Coronary artery (tissue), 2 donors: Measurements from ENCODE around the gene CFAP61.

Experiments used
- DNase-seq: peaks from one replicate; pipeline ENCODE4 v3.0.0-alpha.2; 2017; ENCODE audit warnings: low spot score
- H3K27ac ChIP-seq, 2 donors: fragments of 200-600 bp; sonication (generic); one replicate each; pipeline ENCODE4 v1.5.1; 2016 to 2019
- H3K4me3 ChIP-seq: fragments of 200-600 bp; sonication (generic); 2 replicates; pipeline ENCODE4 v1.5.1; 2016; ENCODE audit warnings: mild to moderate bottlenecking, moderate library complexity
- CTCF ChIP-seq: fragments of 200-600 bp; sonication (generic); IDR thresholded peaks from one replicate; pipeline ENCODE4 v1.5.1; 2019; ENCODE audit warnings: antibody characterized with exemption

The CFAP61 gene

GRCh38 chr20:20063941-20064702, 11.8 kb downstream of the CFAP61 start:
- no peak for DNase-seq
- no peak for TF ChIP-seq CTCF
- Histone ChIP-seq H3K27ac (no peak overlapping the region), H3K4me3 (no peak overlapping the region)

GRCh38 chr20:20065361-20065760, 13.0 kb downstream of the CFAP61 start:
- Histone ChIP-seq H3K4me3 (no peak overlapping the region), H3K27ac (no peak overlapping the region)
- no peak for TF ChIP-seq CTCF
- no peak for DNase-seq

- Histone ChIP-seq H3K27ac (no peak overlapping the region), H3K4me3 (no peak overlapping the region)
- DNase-seq = no peak
- no peak for TF ChIP-seq CTCF
Measured at GRCh38 chr20:20070871-20071726, 18.8 kb downstream of the CFAP61 start.

DNA sequence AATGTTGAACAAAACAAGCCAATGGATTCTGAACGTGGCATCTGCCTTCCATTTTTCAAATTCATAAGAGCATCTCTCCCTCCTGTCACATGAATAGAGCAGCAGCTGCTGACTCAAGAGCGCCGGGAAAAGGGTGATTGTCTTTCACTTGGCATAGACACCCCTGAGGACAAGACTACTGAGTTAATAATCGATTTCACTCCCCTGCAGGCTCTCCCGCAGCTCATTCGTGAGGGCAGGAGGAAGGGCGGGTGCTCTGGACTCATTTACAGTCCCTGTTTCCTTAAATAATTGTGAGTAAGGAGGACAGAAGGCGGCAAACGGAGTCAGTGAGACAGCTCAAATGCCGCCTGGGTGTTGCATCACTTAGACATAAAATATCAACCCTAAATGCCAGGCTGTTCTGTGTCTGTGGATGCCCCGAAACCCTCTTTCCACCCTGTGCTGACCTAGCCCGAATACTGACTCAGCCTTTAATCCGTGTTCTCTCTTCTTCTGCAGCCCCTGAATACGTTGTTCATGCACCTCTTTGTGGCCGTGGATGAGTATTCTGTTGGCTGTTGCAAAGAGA, 21.6 kb downstream of the CFAP61 start:
- no peak overlapping the region for H3K27ac ChIP-seq
- H3K4me3 ChIP-seq = no peak overlapping the region
- DNase-seq = no peak
- no peak for TF ChIP-seq CTCF

DNA sequence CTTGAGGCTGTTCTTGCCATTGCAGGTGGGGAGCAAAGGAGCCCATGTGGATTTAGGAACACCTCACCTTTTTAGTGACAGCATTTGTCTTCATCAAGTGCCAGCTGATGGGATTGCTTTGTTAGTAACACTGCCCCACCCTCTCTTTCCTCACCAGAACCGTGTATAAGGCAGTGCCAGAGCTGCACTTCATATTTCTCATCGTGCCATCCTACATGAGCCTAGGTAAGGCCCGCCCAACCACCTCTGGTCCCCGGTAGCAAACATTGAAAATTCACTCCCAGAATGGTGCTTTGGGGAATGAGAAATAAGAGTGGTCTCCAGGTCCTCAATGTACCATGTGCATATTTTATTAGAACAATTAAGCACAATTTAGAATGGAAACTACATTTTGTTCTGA, 22.7 kb downstream of the CFAP61 start:
- no peak for DNase-seq
- TF ChIP-seq CTCF = no peak
- Histone ChIP-seq H3K27ac (no peak overlapping the region), H3K4me3 (no peak overlapping the region)

GRCh38 chr20:20076297-20077065, 24.1 kb downstream of the CFAP61 start:
- TF ChIP-seq CTCF = no peak
- Histone ChIP-seq H3K4me3 (no peak overlapping the region), H3K27ac (no peak overlapping the region)
- DNase-seq = no peak
